Astrocyte of the cerebellum (primary cell): ENCODE results near the gene PRPF19.

Experiments
- DNase-seq: peaks from one replicate; pipeline ENCODE4 v3.0.0-alpha.2; 2011; ENCODE audit warnings: low read depth
- H3K4me3 ChIP-seq: 2 replicates; pipeline ENCODE4 v1.5.1; 2011; ENCODE audit warnings: mild to moderate bottlenecking, low read depth, low read length, moderate library complexity
- CTCF ChIP-seq: IDR thresholded peaks from 2 replicates; pipeline ENCODE4 v1.5.1; 2012; ENCODE audit warnings: low read length, low read depth, moderate library complexity, mild to moderate bottlenecking; ENCODE audit errors: missing control alignments
- in situ Hi-C: cut with HindIII; loops from 2 replicates; pipeline ENCODE4 v1.10.0; 2017; ENCODE audit warnings: low sequenced_read_pairs

The PRPF19 gene

GRCh38 chr11:60855726-60856633 lies 50.4 kb downstream of the PRPF19 start, which contains the start of gene PTGDR2:
Gene PTGDR2 (minus strand): TSS chr11:60855950. CDS start chr11:60853722, 2,228 bp downstream.
- no peak for DNase-seq
- in situ Hi-C loops = loop anchor here (5.0 kb wide), 1 partner anchor 41 kb away; no protein-coding TSS in a partner anchor
- no peak within 1 kb of the TSS for H3K4me3 ChIP-seq
- TF ChIP-seq CTCF = no peak

GRCh38 chr11:60854847-60855725 lies 51.3 kb downstream of the PRPF19 start:
- in situ Hi-C loops = loop anchor here (5.0 kb wide), 1 partner anchor 42 kb away; no protein-coding TSS in a partner anchor

GRCh38 chr11:60854140-60854846 lies 52.1 kb downstream of the PRPF19 start:
- in situ Hi-C loops = no loop called here
- no peak for DNase-seq
- H3K4me3 ChIP-seq = no peak overlapping the region
- TF ChIP-seq CTCF = no peak

More at GRCh38 chr11:60854847-60855725, 51.3 kb downstream of the PRPF19 start:
- no peak overlapping the region for H3K4me3 ChIP-seq
- no peak for DNase-seq
- TF ChIP-seq CTCF = no peak

GRCh38 chr11:60852982-60853950 lies 53.1 kb downstream of the PRPF19 start:
- TF ChIP-seq CTCF = no peak
- DNase-seq = no peak
- in situ Hi-C loops = no loop called here
- H3K4me3 ChIP-seq = no peak overlapping the region

- TF ChIP-seq CTCF = no peak
- in situ Hi-C loops = no loop called here
- no peak overlapping the region for H3K4me3 ChIP-seq
- DNase-seq = no peak
Measured at GRCh38 chr11:60852117-60852981, 54.0 kb downstream of the PRPF19 start.
